ENCODE data around the gene VSX2.
"Not testable (repeated sequence)": the region's sequence is repeated elsewhere in the genome, so short reads cannot be mapped to it uniquely, and the experiment has no call there.

The VSX2 gene

GRCh38 chr14:74258764-74259035, 19.5 kb downstream of the VSX2 start:
- H3K27me3 ChIP-seq (ENCODE audit: control insufficient read depth, insufficient read depth, low read length, poor library complexity, severe bottlenecking): peaks cover 38% of the 10 kb centered on the region

GRCh38 chr14:74259513-74259912, 20.3 kb downstream of the VSX2 start:
- 96 to 97% methylated on average over 12 of the region's 12 CpGs for WGBS, 2 experiments
- H3K4me1 ChIP-seq (ENCODE audit: control insufficient read depth, insufficient read depth, low read length): peaks cover 6% of the 10 kb centered on the region
- H3K27ac ChIP-seq (ENCODE audit: insufficient read depth, low read depth, low read length, poor library complexity, severe bottlenecking): no peak overlapping the region
- H3K4me3 ChIP-seq (ENCODE audit: insufficient read depth, low read depth, low read length): no peak overlapping the region
- H3K27me3 ChIP-seq (ENCODE audit: control insufficient read depth, insufficient read depth, low read length, poor library complexity, severe bottlenecking): peaks cover 38% of the 10 kb centered on the region
- H3K36me3 ChIP-seq (ENCODE audit: control insufficient read depth, insufficient read depth, low read length): no peaks in the 10 kb centered on the region
- H3K9me3 ChIP-seq (ENCODE audit: control insufficient read depth, low read length): no peaks in the 10 kb centered on the region

More at GRCh38 chr14:74258764-74259035, 19.5 kb downstream of the VSX2 start:
- Histone ChIP-seq H3K4me1 (ENCODE audit: control insufficient read depth, insufficient read depth, low read length) (peaks cover 6% of the 10 kb centered on the region), H3K27ac (ENCODE audit: insufficient read depth, low read depth, low read length, poor library complexity, severe bottlenecking) (no peak overlapping the region), H3K4me3 (ENCODE audit: insufficient read depth, low read depth, low read length) (peak overlapping the region; percentile 54), H3K9me3 (ENCODE audit: control insufficient read depth, low read length) (no peaks in the 10 kb centered on the region), H3K36me3 (ENCODE audit: control insufficient read depth, insufficient read depth, low read length) (no peaks in the 10 kb centered on the region)
- 56 to 57% methylated on average over 3 of the region's 3 CpGs for WGBS, 2 experiments

GRCh38 chr14:74260525-74261233, 21.4 kb downstream of the VSX2 start:
- Histone ChIP-seq H3K27ac (ENCODE audit: insufficient read depth, low read depth, low read length, poor library complexity, severe bottlenecking) (no peak overlapping the region), H3K9me3 (ENCODE audit: control insufficient read depth, low read length) (no peaks in the 10 kb centered on the region), H3K27me3 (ENCODE audit: control insufficient read depth, insufficient read depth, low read length, poor library complexity, severe bottlenecking) (peaks cover 38% of the 10 kb centered on the region), H3K36me3 (ENCODE audit: control insufficient read depth, insufficient read depth, low read length) (no peaks in the 10 kb centered on the region), H3K4me1 (ENCODE audit: control insufficient read depth, insufficient read depth, low read length) (peaks cover 6% of the 10 kb centered on the region), H3K4me3 (ENCODE audit: insufficient read depth, low read depth, low read length) (no peak overlapping the region)
- 91 to 93% methylated on average over 29 of the region's 29 CpGs for WGBS, 2 experiments

GRCh38 chr14:74261288-74261687, 22.0 kb downstream of the VSX2 start:
- Histone ChIP-seq H3K4me1 (ENCODE audit: control insufficient read depth, insufficient read depth, low read length) (peaks cover 6% of the 10 kb centered on the region), H3K27ac (ENCODE audit: insufficient read depth, low read depth, low read length, poor library complexity, severe bottlenecking) (no peak overlapping the region), H3K4me3 (ENCODE audit: insufficient read depth, low read depth, low read length) (no peak overlapping the region), H3K9me3 (ENCODE audit: control insufficient read depth, low read length) (no peaks in the 10 kb centered on the region), H3K27me3 (ENCODE audit: control insufficient read depth, insufficient read depth, low read length, poor library complexity, severe bottlenecking) (peaks cover 38% of the 10 kb centered on the region), H3K36me3 (ENCODE audit: control insufficient read depth, insufficient read depth, low read length) (no peaks in the 10 kb centered on the region)
- 81 to 84% methylated on average over 4 of the region's 4 CpGs for WGBS, 2 experiments

GRCh38 chr14:74262076-74262475, 22.8 kb downstream of the VSX2 start:
- H3K27me3 ChIP-seq (ENCODE audit: control insufficient read depth, insufficient read depth, low read length, poor library complexity, severe bottlenecking): peaks cover 32% of the 10 kb centered on the region
- H3K36me3 ChIP-seq (ENCODE audit: control insufficient read depth, insufficient read depth, low read length): no peaks in the 10 kb centered on the region
- peaks cover 6% of the 10 kb centered on the region for H3K4me1 ChIP-seq (ENCODE audit: control insufficient read depth, insufficient read depth, low read length)
- H3K4me3 ChIP-seq (ENCODE audit: insufficient read depth, low read depth, low read length): no peak overlapping the region
- WGBS, 2 experiments: 93 to 96% methylated on average over 9 of the region's 9 CpGs
- no peak overlapping the region for H3K27ac ChIP-seq (ENCODE audit: insufficient read depth, low read depth, low read length, poor library complexity, severe bottlenecking)
- no peaks in the 10 kb centered on the region for H3K9me3 ChIP-seq (ENCODE audit: control insufficient read depth, low read length)

GRCh38 chr14:74263181-74263580, 23.9 kb downstream of the VSX2 start:
- no peak overlapping the region for H3K27ac ChIP-seq (ENCODE audit: insufficient read depth, low read depth, low read length, poor library complexity, severe bottlenecking)

GRCh38 chr14:74263921-74264320, 24.7 kb downstream of the VSX2 start:
- Histone ChIP-seq H3K27ac (ENCODE audit: insufficient read depth, low read depth, low read length, poor library complexity, severe bottlenecking) (no peak overlapping the region), H3K9me3 (ENCODE audit: control insufficient read depth, low read length) (no peaks in the 10 kb centered on the region), H3K4me1 (ENCODE audit: control insufficient read depth, insufficient read depth, low read length) (peaks cover 6% of the 10 kb centered on the region), H3K4me3 (ENCODE audit: insufficient read depth, low read depth, low read length) (no peak overlapping the region), H3K36me3 (ENCODE audit: control insufficient read depth, insufficient read depth, low read length) (no peaks in the 10 kb centered on the region), H3K27me3 (ENCODE audit: control insufficient read depth, insufficient read depth, low read length, poor library complexity, severe bottlenecking) (peaks cover 16% of the 10 kb centered on the region)
- WGBS, 2 experiments: 89% methylated on average over 5 of the region's 5 CpGs

More at GRCh38 chr14:74263181-74263580, 23.9 kb downstream of the VSX2 start:
- H3K4me3 ChIP-seq (ENCODE audit: insufficient read depth, low read depth, low read length): no peak overlapping the region
- no peaks in the 10 kb centered on the region for H3K36me3 ChIP-seq (ENCODE audit: control insufficient read depth, insufficient read depth, low read length)
- H3K27me3 ChIP-seq (ENCODE audit: control insufficient read depth, insufficient read depth, low read length, poor library complexity, severe bottlenecking): peaks cover 23% of the 10 kb centered on the region
- H3K9me3 ChIP-seq (ENCODE audit: control insufficient read depth, low read length): no peaks in the 10 kb centered on the region
- peaks cover 10% of the 10 kb centered on the region for H3K4me1 ChIP-seq (ENCODE audit: control insufficient read depth, insufficient read depth, low read length)
- 84 to 86% methylated on average over 9 of the region's 9 CpGs for WGBS, 2 experiments

GRCh38 chr14:74265301-74265965, 26.2 kb downstream of the VSX2 start:
- peaks cover 6% of the 10 kb centered on the region for H3K4me1 ChIP-seq (ENCODE audit: control insufficient read depth, insufficient read depth, low read length)
- H3K9me3 ChIP-seq (ENCODE audit: control insufficient read depth, low read length): no peaks in the 10 kb centered on the region
- H3K27me3 ChIP-seq (ENCODE audit: control insufficient read depth, insufficient read depth, low read length, poor library complexity, severe bottlenecking): peaks cover under 1% of the 10 kb centered on the region
- H3K4me3 ChIP-seq (ENCODE audit: insufficient read depth, low read depth, low read length): no peak overlapping the region
- H3K27ac ChIP-seq (ENCODE audit: insufficient read depth, low read depth, low read length, poor library complexity, severe bottlenecking): no peak overlapping the region
- H3K36me3 ChIP-seq (ENCODE audit: control insufficient read depth, insufficient read depth, low read length): no peaks in the 10 kb centered on the region
- WGBS, 2 experiments: 81 to 83% methylated on average over 13 of the region's 13 CpGs

GRCh38 chr14:74267588-74267987, 28.3 kb downstream of the VSX2 start:
- Histone ChIP-seq H3K9me3 (ENCODE audit: control insufficient read depth, low read length) (no peaks in the 10 kb centered on the region), H3K4me1 (ENCODE audit: control insufficient read depth, insufficient read depth, low read length) (peaks cover 6% of the 10 kb centered on the region), H3K27me3 (ENCODE audit: control insufficient read depth, insufficient read depth, low read length, poor library complexity, severe bottlenecking) (no peaks in the 10 kb centered on the region), H3K4me3 (ENCODE audit: insufficient read depth, low read depth, low read length) (no peak overlapping the region), H3K36me3 (ENCODE audit: control insufficient read depth, insufficient read depth, low read length) (no peaks in the 10 kb centered on the region), H3K27ac (ENCODE audit: insufficient read depth, low read depth, low read length, poor library complexity, severe bottlenecking) (no peak overlapping the region)
- WGBS, 2 experiments: 49 to 50% methylated on average over 3 of the region's 3 CpGs

- 80 to 81% methylated on average over 14 of the region's 14 CpGs for WGBS, 2 experiments
- H3K4me3 ChIP-seq (ENCODE audit: insufficient read depth, low read depth, low read length): not testable (repeated sequence)
Observed at GRCh38 chr14:74270382-74271177, 31.3 kb downstream of the VSX2 start.

More at GRCh38 chr14:74270382-74271177, 31.3 kb downstream of the VSX2 start:
- H3K9me3 ChIP-seq (ENCODE audit: control insufficient read depth, low read length); H3K27ac ChIP-seq (ENCODE audit: insufficient read depth, low read depth, low read length, poor library complexity, severe bottlenecking); H3K4me1 ChIP-seq (ENCODE audit: control insufficient read depth, insufficient read depth, low read length); H3K36me3 ChIP-seq (ENCODE audit: control insufficient read depth, insufficient read depth, low read length); H3K27me3 ChIP-seq (ENCODE audit: control insufficient read depth, insufficient read depth, low read length, poor library complexity, severe bottlenecking): not testable (repeated sequence)
